ENCODE data around the gene CBR3. TPM values are rescaled to one million over a fixed set of nuclear protein-coding genes. Genes with fewer than 3 reads are reported as not detected.
"Not testable (repeated sequence)": the region's sequence is repeated elsewhere in the genome, so short reads cannot be mapped to it uniquely, and the experiment has no call there.

The CBR3 gene
- total and polyA plus RNA-seq, 2 of the 13 experiments (the other 11 are each of a cell fraction or from before 2014, with no cell fraction given): not detected

DNA sequence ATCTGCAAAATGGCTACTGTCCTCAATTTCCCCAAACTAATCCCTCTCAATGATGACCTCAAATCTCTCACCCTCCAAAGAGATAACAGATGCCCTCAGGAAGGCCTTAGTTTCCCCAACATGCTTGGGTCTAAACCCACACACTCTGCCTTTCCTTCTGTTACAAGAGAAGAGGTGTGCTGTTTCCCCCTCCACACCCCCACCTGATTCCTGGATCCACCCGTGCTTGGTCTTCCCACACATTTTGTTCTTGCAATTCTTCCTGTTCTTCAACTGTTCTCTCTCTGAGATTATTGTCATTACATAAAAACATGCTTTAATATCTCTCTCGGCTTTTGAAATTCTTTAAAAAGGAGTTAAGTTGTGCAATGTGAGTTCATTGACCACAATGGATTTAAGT lies 5.7 kb upstream of the CBR3 start:
- intact Hi-C loops (cut with micrococcal nuclease; ENCODE audit: unreplicated experiment) (no loop called here), in situ Hi-C loops (cut with HindIII; ENCODE audit: extremely low pct_ligation_motif_present, low pct_unique_long_range_greater_than_20kb) (no loop called here)
- H3K27me3 ChIP-seq (ENCODE audit: control insufficient read depth in 1 of 2, insufficient read depth in 2 of 2, low read length in 2 of 2): peaks cover 1 to 34% of the 10 kb centered on the region in 2 experiments; a peak in 2 of 5 replicates
- FAIRE-seq (no peak), DNase-seq (ENCODE audit: low spot score) (no peak), ATAC-seq (no peak)
- H3K9ac ChIP-seq (ENCODE audit: insufficient read depth, low read depth, low read length): no peak overlapping the region
- H3K27ac ChIP-seq (ENCODE audit: extremely low read length, insufficient read depth, low read length): no peak overlapping the region
- CTCF ChIA-PET (ENCODE audit: low intra/inter-chr PET ratio, low total read pairs): no interaction called here
- H3K36me3 ChIP-seq (replicated peaks in 1 of 2; ENCODE audit: control insufficient read depth in 1 of 2, insufficient read depth in 2 of 2, low read length in 2 of 2): no peaks in the 10 kb centered on the region
- no TSS peak for BruUV-seq (replicated peaks)
- 15% methylated on average over 2 of the region's 2 CpGs for WGBS (ENCODE audit: low lambda C conversion rate)
- no peaks in the 10 kb centered on the region for H3K9me3 ChIP-seq (ENCODE audit: low read length)
- no peaks in the 10 kb centered on the region for H3K79me2 ChIP-seq (ENCODE audit: insufficient read depth, low read length)
- H3K4me2 ChIP-seq (ENCODE audit: low read depth, low read length): no peak overlapping the region
- peaks cover 6% of the 10 kb centered on the region; the same call in 1 of the 2 replicates for H3K4me1 ChIP-seq (ENCODE audit: insufficient read depth, low read length)
- H4K20me1 ChIP-seq (ENCODE audit: insufficient read depth, low read length): no peaks in the 10 kb centered on the region
- no peak overlapping the region for H3K4me3 ChIP-seq (replicated peaks in 1 of 3; ENCODE audit: insufficient read depth in 1 of 3, low read depth in 2 of 3, low read length in 3 of 3)
- POLR2A ChIA-PET: no interaction called here
- H2AFZ ChIP-seq (ENCODE audit: low read length): no peak overlapping the region
- no peak for TF ChIP-seq ZNF629 (CRISPR knock-in tag; conservative IDR thresholded peaks at IDR 0.05)
- TF ChIP-seq NR1H2 (CRISPR knock-in tag; IDR thresholded peaks at IDR 0.05; ENCODE audit: borderline replicate concordance, low read depth): no peak
- TF ChIP-seq HDAC1 (CRISPR knock-in tag; IDR thresholded peaks at IDR 0.05): no peak
- no peak for TF ChIP-seq ZNF816 (CRISPR knock-in tag; IDR thresholded peaks at IDR 0.05; ENCODE audit: borderline replicate concordance)
- TF ChIP-seq HNRNPK (IDR thresholded peaks at IDR 0.05; ENCODE audit: low read depth, low read length, poor library complexity, severe bottlenecking): no peak
- no peak for TF ChIP-seq SSRP1 (CRISPR knock-in tag; IDR thresholded peaks at IDR 0.05)
- no peak for TF ChIP-seq XRCC5 (optimal IDR thresholded peaks at IDR 0.05; ENCODE audit: low read length)
- TF ChIP-seq ZNF468 (CRISPR knock-in tag; IDR thresholded peaks at IDR 0.05): no peak
- no peak for TF ChIP-seq MTA3 (CRISPR knock-in tag; IDR thresholded peaks at IDR 0.05)
- no peak for TF ChIP-seq ZNF552 (CRISPR knock-in tag; IDR thresholded peaks at IDR 0.05; ENCODE audit: borderline replicate concordance)

DNA sequence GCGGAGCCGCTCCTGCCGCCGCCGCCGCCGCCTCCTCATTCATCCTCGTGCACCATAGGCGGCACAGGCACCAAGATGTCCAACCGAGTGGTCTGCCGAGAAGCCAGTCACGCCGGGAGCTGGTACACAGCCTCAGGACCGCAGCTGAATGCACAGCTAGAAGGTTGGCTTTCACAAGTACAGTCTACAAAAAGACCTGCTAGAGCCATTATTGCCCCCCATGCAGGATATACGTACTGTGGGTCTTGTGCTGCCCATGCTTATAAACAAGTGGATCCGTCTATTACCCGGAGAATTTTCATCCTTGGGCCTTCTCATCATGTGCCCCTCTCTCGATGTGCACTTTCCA lies 4.5 kb upstream of the CBR3 start:
- BruUV-seq (replicated peaks); CTCF ChIA-PET (ENCODE audit: low intra/inter-chr PET ratio, low total read pairs): not testable (repeated sequence)
- 63% methylated on average over 9 of the region's 18 CpGs for WGBS (ENCODE audit: low lambda C conversion rate)

DNA sequence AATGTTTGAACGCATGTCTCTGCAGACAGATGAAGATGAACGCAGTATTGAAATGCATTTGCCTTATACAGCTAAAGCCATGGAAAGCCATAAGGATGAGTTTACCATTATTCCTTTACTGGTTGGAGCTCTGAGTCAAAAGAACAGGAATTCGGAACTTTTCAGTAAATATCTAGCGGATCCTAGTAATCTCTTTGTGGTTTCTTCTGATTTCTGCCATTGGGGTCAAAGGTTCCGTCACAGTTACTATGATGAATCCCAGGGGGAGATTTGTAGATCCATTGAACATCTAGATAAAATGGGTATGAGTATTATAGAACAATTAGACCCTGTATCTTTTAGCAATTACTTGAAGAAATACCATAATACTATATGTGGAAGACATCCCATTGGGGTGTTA lies 4.0 kb upstream of the CBR3 start:
- 41% methylated on average over 5 of the region's 5 CpGs for WGBS (ENCODE audit: low lambda C conversion rate)
- H3K27me3 ChIP-seq (ENCODE audit: control insufficient read depth in 1 of 2, insufficient read depth in 2 of 2, low read length in 2 of 2): peaks cover 7 to 50% of the 10 kb centered on the region in 2 experiments
- peak; percentile 8 for FAIRE-seq
- POLR2A ChIA-PET: interaction anchor here (1.1 kb wide), 1 partner anchor 189 kb away, joined by 3 read pairs; the partner anchor contains the start of gene MORC3
- H3K36me3 ChIP-seq (replicated peaks in 1 of 2; ENCODE audit: control insufficient read depth in 1 of 2, insufficient read depth in 2 of 2, low read length in 2 of 2); H3K9ac ChIP-seq (ENCODE audit: insufficient read depth, low read depth, low read length); in situ Hi-C loops (cut with HindIII; ENCODE audit: extremely low pct_ligation_motif_present, low pct_unique_long_range_greater_than_20kb); H4K20me1 ChIP-seq (ENCODE audit: insufficient read depth, low read length); CTCF ChIA-PET (ENCODE audit: low intra/inter-chr PET ratio, low total read pairs); H3K9me3 ChIP-seq (ENCODE audit: low read length); H3K27ac ChIP-seq (ENCODE audit: extremely low read length, insufficient read depth, low read length); BruUV-seq (replicated peaks); H3K4me3 ChIP-seq (replicated peaks in 1 of 3; ENCODE audit: insufficient read depth in 1 of 3, low read depth in 2 of 3, low read length in 3 of 3); ATAC-seq; H3K4me2 ChIP-seq (ENCODE audit: low read depth, low read length); intact Hi-C loops (cut with micrococcal nuclease; ENCODE audit: unreplicated experiment); H3K79me2 ChIP-seq (ENCODE audit: insufficient read depth, low read length); DNase-seq (ENCODE audit: low spot score); H2AFZ ChIP-seq (ENCODE audit: low read length): not testable (repeated sequence)
- peaks cover 21% of the 10 kb centered on the region for H3K4me1 ChIP-seq (ENCODE audit: insufficient read depth, low read length)

More for the DNA sequence above, 4.5 kb upstream of the CBR3 start:
- in situ Hi-C loops (cut with HindIII; ENCODE audit: extremely low pct_ligation_motif_present, low pct_unique_long_range_greater_than_20kb); H3K4me2 ChIP-seq (ENCODE audit: low read depth, low read length); H2AFZ ChIP-seq (ENCODE audit: low read length); intact Hi-C loops (cut with micrococcal nuclease; ENCODE audit: unreplicated experiment); DNase-seq (ENCODE audit: low spot score); FAIRE-seq; ATAC-seq; H3K9me3 ChIP-seq (ENCODE audit: low read length); H3K4me3 ChIP-seq (replicated peaks in 1 of 3; ENCODE audit: insufficient read depth in 1 of 3, low read depth in 2 of 3, low read length in 3 of 3); H3K36me3 ChIP-seq (replicated peaks in 1 of 2; ENCODE audit: control insufficient read depth in 1 of 2, insufficient read depth in 2 of 2, low read length in 2 of 2); H4K20me1 ChIP-seq (ENCODE audit: insufficient read depth, low read length); H3K79me2 ChIP-seq (ENCODE audit: insufficient read depth, low read length); H3K9ac ChIP-seq (ENCODE audit: insufficient read depth, low read depth, low read length); H3K27ac ChIP-seq (ENCODE audit: extremely low read length, insufficient read depth, low read length): not testable (repeated sequence)
- Histone ChIP-seq H3K27me3 (ENCODE audit: control insufficient read depth in 1 of 2, insufficient read depth in 2 of 2, low read length in 2 of 2) (peaks cover 6 to 45% of the 10 kb centered on the region in 2 experiments), H3K4me1 (ENCODE audit: insufficient read depth, low read length) (peaks cover 18% of the 10 kb centered on the region)
- POLR2A ChIA-PET: interaction anchor here (1.1 kb wide), 1 partner anchor 189 kb away, joined by 3 read pairs; the partner anchor contains the start of gene MORC3
